Esophagus muscularis mucosa (tissue), 4 donors: ENCODE results near the gene TSN.

Experiments used
- EP300 ChIP-seq: sonication (generic); formaldehyde crosslinking; IDR thresholded peaks from one replicate; pipeline ENCODE4 v1.6.1; 2017; ENCODE audit warnings: antibody characterized with exemption
- POLR2A ChIP-seq: fragments of 450-650 bp; IDR thresholded peaks from one replicate; pipeline ENCODE4 v1.6.1; 2017; ENCODE audit warnings: antibody characterized with exemption, moderate library complexity, mild to moderate bottlenecking, low read depth
- POLR2AphosphoS5 ChIP-seq, 2 donors: sonication (generic); formaldehyde crosslinking; IDR thresholded peaks; one replicate each; pipeline ENCODE4 v1.6.1; 2017; ENCODE audit warnings: antibody characterized with exemption in 2 of 2
- TF ChIP-seq, protein P1 (sequence below), 3 experiments: fragments of 200-600 bp in 2 of 3; fragments of 450-650 bp in 1 of 3; sonication (generic) in 2 of 3; IDR thresholded peaks; one replicate each; pipeline ENCODE4 v1.5.1; 2017 to 2019; ENCODE audit warnings: antibody characterized with exemption in 3 of 3, mild to moderate bottlenecking in 2 of 3, moderate library complexity in 1 of 3

DNA sequence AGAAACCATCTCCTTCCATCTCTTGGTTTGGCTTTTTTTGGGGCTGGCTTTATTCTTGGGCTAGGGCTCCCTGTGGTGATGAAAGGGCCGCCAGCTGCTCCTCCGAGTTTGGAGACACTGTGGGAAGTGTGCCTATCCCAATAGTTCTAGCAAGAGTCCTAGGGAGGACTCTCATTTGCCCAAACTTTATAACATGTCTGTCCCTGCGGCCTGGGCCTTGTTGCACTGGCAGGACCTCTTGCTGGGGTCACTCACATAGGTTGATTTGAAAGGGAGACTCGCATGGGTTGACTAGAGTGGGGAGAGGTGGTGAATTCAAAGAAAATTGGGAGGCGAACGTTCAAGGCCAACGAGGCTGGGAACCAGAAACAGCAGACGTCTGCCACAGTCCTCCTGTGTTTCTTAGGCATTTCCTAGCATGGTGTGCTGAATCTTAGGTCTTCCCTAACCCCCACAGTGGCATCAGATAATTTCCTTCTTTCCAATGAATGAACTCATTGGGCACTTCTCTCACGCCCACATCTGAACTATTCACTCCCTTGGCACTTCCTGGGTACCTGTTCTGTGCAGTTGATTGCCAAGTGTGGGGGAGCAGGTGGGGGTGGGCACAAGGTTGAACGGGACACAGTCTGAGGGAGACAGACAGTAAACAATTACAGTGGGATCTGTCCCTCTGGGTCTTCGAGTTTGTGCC, 45.5 kb upstream of the TSN start:
- TF ChIP-seq, protein P1, sequence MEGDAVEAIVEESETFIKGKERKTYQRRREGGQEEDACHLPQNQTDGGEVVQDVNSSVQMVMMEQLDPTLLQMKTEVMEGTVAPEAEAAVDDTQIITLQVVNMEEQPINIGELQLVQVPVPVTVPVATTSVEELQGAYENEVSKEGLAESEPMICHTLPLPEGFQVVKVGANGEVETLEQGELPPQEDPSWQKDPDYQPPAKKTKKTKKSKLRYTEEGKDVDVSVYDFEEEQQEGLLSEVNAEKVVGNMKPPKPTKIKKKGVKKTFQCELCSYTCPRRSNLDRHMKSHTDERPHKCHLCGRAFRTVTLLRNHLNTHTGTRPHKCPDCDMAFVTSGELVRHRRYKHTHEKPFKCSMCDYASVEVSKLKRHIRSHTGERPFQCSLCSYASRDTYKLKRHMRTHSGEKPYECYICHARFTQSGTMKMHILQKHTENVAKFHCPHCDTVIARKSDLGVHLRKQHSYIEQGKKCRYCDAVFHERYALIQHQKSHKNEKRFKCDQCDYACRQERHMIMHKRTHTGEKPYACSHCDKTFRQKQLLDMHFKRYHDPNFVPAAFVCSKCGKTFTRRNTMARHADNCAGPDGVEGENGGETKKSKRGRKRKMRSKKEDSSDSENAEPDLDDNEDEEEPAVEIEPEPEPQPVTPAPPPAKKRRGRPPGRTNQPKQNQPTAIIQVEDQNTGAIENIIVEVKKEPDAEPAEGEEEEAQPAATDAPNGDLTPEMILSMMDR (IDR thresholded peaks at IDR 0.05): no peak
- TF ChIP-seq POLR2A (no peak), POLR2AphosphoS5 (IDR thresholded peaks at IDR 0.05) (no peak), EP300 (no peak)
